Measurements from ENCODE around the gene ULK4.

Gene ULK4

DNA sequence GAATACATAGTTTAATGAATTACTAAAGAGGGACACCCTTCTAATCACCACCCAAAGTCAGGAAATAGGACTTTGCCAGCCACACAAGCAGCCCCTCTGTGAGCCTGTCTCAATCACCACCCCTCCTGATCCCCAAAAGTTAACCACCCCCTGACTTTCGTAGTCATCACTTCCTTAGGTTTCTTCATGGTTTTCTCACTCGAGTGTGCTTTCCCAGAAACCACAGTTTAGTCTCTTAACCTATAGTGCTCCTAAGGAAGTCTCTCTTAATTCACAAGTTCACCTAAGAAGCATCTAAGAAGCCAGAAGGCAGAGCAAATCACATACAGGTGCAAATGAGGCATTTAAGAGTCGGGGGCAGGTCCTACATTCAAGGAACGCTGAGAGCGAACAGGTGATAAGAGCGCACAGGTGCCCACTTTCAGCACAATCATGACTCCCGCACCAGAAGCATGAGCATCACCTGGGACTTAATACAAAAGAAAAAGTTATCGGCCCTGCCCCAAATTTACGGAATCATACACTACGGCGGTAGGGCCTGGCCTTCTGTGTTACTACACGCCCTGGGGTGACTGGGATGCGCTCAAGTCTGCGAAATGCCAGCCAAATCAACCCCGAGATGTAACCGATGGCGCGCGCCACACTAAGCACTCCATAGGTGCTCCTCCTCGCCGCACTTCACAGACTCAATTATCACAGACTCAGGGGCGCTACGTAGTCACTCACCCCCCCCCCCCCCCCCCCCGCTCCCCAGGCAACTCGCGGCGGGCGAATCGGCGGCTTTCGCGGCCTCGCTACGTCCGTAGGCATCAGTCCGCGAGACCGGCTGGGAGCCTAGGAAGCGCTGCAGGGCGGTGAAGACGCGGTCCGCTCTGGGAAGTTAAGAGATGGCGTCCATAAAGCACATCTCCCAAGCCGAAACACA is 815 bp downstream of the ULK4 start:
- in situ Hi-C loops (cut with HindIII; ENCODE audit: low sequenced_read_pairs), result no loop called here

DNA sequence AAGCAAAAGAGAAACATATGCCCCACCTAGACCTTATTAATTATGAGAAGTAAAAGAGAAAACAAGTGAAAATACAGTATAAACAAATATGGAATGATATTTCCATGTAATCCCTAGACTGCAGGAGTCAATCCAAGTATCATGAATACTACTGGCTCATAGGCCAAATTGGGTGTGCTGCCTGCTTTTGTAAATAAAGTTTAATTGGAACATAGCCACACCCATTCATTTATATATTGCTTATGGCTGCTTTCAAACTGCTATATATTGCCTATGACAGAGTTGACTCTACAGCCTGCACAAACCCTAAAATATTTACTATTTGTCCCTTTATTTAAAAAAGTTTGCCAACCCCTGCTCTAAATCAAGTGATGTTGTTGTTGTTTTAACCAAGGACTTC is 5.3 kb downstream of the ULK4 start:
- in situ Hi-C loops (cut with HindIII; ENCODE audit: low sequenced_read_pairs), result no loop called here

DNA sequence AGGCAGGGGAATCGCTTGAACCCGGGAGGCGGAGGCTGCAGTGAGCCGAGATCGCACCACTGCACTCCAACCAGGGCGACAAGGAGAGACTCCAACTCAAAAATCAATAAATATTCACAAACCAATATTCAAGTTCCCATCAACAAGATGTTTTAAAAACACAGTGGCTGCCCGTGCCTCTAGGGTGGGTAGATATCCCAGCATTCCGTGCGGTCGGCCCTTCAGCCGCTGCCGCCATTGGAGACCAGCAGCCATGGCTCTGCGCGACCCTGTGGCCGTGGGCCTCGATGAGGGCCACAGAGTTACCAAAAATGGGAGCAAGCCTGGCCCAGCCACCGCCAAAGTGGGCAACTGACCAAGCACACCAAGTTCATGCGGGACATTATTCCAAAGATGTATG is 6.7 kb downstream of the ULK4 start:
- in situ Hi-C loops (cut with HindIII; ENCODE audit: low sequenced_read_pairs), result no loop called here

DNA sequence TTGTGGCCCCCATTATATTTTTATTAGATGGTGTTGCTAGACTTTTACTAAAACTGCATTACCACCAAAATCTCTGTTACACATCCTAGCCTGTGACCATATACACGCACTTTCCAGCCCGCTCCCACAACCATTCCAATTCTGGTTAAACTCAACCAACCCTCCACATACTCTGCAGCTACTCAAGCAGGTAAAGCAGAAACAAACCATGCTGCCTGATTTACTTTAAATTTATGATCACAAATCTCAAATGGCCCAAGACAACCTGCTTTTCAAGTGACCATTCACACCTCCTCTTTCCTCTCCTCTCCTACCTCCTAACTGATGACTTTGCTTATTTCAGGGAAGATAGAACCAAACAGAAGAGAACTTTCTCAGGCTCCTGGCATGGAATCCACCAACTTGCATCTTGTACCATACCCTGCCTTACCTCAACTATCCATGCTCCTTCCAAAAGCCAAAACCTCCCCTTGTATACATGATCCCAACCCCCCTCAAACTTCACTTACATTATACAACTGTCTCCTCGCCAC is 18.5 kb downstream of the ULK4 start:
- in situ Hi-C loops (cut with HindIII; ENCODE audit: low sequenced_read_pairs), result no loop called here

DNA sequence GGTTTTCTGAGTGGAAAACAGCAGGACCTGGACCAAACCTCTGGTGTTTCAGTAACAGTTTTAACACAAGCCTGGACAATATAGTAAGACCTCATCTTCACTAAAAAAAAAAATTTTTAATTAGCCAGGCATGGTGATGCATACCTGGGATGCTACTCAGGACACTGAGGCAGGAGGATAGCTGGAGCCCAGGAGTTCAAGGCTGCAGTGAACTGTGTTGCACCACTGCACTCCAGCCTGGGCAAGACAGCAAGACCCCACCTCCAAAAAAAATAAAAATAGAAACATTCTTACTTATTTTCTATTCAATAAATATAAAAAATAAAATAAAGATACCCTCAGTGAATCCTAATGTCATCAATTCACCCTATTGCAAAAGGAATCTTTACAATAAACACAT is 21.5 kb downstream of the ULK4 start:
- in situ Hi-C loops (cut with HindIII; ENCODE audit: low sequenced_read_pairs), result no loop called here

DNA sequence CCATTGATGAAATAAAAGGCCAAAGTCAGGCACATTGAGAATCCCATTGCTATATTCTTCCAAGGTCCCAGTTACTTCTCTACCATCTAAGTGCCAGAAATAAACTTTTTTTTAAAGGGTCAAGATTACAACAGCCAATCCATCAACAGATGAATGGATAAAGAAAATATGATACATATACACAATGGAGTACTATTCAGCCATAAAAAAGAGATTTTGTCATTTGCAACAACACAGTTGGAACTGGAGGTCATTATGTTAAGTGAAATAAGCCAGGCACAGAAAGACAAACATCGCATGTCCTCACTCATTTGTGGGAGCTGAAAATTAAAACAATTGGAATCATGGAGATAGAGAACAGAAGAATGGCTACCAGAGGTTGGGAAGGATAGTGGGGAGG is 25.5 kb downstream of the ULK4 start:
- in situ Hi-C loops (cut with HindIII; ENCODE audit: low sequenced_read_pairs), result no loop called here

DNA sequence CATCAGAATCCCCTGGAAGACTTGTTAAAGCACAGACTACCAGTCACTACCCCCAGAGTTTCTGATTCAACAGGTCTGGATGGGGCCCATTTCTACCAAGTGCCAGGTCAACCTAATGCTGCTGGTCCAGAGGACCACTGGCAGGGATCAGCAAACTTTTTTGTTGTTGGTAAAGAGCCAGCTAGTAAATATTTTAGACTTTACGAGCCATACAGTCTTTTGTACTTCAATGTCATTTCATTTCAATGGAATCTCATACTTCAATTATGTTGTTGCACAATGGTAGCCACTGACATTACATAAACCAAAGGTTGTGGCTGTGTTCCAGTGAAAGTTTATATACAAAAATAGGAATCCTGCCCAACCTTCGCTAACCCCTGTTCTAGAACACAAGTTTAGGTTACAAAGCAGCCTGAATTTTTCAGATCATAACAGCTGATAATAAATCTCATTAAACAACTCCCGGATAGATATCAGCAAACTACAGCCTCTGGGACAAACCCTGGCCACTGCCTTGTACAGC is 28.7 kb downstream of the ULK4 start:
- in situ Hi-C loops (cut with HindIII; ENCODE audit: low sequenced_read_pairs), result no loop called here

DNA sequence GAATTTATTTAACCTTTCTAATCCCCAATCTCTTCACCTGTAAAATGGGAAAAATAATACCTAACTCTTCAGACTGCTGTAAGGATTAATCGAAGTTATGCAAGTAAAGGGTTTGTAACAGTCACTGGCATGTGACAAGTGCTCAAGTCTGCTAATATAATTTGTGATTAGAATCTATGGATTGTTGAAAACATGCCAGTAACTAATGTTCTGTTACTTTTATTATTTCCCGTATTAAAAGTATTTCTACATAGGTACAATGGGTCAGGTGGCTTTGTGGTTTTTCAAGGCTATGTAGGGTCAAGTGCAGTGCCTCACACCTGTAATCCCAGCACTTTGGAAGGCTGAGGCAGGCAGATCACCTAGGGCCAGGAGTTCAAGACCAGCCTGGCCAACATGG is 29.4 kb downstream of the ULK4 start:
- in situ Hi-C loops (cut with HindIII; ENCODE audit: low sequenced_read_pairs), result no loop called here

DNA sequence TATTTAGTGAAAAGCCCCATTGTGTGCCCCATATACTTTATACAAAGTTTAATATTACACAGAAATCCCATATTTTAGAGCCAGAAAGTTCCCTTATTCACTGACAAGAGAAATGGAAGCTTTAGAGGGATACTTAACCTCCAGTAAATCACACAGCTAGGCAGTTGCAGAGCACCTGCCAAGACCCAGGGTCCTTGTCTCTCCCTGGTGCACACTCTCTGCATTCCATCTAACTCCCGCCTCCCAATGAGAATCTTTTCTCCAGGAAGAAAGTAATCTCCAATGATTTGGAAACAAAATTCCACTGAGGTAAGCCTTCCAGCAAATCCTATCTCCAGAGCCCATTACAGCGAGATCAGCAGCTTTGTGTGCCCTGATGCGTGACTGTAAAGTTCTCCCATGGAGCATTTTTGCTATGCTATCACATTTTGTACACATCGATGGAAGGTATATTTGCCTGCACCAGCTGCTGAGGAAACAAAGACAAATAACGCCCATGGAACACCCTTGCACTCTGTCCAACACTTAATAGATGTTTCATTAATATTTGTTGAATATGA is 41.4 kb downstream of the ULK4 start:
- in situ Hi-C loops (cut with HindIII; ENCODE audit: low sequenced_read_pairs), result loop anchor here (10.0 kb wide), 1 partner anchor 184 kb away; no protein-coding TSS in a partner anchor

DNA sequence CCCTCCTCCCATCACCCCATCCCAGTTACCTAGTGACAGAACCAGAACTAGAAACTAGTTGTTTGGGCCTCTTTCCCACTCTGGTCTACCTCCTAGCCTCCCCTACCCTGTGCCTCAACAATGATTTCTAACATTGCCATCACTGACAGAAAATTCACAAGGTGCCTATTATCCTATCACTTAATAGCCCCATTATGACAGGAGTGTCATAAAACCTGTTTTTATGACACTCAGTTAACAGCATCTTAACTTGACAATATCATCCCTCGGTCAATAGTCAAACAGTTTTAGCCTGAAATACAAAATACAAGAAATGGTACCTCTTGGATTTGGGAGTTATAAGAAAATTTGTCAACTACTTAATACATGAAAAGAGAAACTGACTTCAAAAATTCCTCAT is 46.5 kb downstream of the ULK4 start:
- in situ Hi-C loops (cut with HindIII; ENCODE audit: low sequenced_read_pairs), result no loop called here

DNA sequence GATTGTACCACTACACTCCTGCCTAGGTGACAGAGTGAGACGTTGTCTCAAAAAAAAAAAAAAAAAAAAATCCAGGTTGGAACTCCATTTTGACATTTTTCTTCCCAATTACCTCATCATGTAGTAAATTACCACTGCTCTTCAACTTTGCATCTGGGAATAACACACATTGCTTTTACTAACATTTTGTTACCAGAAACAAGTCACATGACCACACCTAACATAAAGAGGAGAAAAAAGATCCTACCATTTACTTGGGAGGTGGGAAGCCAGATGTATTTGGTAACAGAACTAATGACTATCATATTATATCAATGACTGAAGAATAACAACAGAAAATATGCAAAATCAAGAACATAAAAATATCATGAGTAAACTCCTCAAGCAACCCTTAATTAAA is 49.6 kb downstream of the ULK4 start:
- in situ Hi-C loops (cut with HindIII; ENCODE audit: low sequenced_read_pairs), result no loop called here

DNA sequence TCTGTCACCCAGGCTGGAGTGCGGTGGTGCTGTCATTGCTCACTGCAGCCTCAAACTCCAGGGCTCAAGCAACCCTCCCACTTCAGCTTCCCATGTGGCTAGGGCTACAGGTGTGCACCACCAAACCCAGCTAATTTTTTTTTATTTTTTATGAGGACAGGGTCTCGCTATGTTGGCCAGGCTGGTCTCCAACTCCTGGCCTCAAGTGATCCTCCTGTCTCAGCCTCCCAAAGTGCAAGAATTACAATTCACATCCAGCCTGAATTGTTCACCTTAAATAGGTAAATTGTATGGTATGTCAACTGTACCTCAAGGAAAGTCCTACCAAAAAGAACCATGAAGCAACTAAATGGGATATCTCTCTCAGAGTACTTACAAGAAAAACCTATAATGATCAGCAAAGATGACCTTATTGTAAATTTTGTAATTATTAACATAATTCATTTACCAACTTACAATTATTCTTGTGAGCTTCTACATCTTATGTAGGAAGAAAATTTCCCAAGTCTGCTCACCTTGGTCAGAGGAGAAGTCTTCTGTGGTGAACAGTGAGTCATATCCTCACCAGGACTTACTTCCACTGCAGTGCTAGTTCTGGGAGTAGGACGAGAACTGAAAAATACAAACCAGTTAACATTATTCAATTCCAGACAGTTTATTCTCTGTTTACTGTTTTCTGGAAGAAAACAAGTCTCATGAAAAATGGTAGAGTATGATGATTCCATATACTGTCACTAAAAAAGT is 54.4 kb downstream of the ULK4 start:
- in situ Hi-C loops (cut with HindIII; ENCODE audit: low sequenced_read_pairs), result no loop called here

DNA sequence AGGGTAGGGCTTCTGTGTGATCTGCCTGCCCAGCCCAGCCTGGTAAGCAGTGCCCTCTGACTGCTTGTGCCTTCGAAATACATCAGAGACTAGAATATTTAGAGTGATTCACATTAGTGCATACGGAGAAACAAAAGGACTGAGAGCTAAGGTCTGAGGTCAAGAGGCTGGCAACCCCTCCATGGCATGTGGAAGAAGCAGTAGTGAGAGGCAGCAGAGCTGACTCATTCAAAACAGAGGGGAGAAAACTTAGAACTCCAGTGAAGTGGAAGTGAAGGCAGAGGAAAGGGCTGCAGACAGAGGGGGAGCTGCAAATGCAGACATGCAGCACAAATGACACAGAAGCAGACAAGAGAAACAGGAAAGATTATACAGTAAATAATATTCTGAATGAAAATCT is 61.6 kb downstream of the ULK4 start:
- in situ Hi-C loops (cut with HindIII; ENCODE audit: low sequenced_read_pairs), result no loop called here

DNA sequence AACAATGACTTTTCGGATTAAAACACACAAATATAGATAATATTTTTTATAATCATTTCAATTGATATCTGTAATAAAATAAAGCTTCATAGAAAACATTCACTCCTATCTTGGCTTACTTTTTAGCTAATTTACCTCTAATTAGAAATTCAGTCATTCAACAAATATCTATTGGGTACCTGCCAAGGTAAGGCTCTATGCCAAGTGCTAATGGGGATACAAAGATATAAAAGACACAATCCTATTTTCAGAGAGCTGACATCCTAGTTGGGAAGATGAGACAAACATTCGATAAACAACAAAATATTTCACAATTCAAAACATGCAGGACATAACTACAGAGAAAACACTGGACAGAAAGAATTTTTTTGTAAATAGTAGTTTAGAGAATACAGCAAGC is 63.3 kb downstream of the ULK4 start:
- in situ Hi-C loops (cut with HindIII; ENCODE audit: low sequenced_read_pairs), result loop anchor here (25.0 kb wide), 2 partner anchors 461 to 1311 kb away; no protein-coding TSS in a partner anchor

DNA sequence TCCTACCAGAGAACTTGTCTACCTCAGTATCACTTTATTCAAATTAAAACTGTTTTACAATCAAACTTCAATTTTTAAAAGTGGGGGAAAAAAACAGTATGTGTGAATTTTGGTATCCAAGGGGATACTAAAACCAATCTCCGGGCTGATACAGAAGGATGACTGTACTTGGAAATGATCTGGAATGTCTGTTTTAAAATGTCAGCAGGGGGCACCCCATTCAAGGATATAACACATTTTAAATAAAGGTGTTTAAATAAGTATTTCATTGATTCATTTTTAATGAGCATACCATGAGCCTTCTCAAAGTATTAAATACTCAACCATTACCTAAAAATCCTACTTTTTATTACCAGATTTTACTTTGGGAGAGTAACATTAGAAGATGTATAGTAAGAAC is 67.9 kb downstream of the ULK4 start:
- in situ Hi-C loops (cut with HindIII; ENCODE audit: low sequenced_read_pairs), result loop anchor here (25.0 kb wide), 2 partner anchors 457 to 1307 kb away; no protein-coding TSS in a partner anchor

DNA sequence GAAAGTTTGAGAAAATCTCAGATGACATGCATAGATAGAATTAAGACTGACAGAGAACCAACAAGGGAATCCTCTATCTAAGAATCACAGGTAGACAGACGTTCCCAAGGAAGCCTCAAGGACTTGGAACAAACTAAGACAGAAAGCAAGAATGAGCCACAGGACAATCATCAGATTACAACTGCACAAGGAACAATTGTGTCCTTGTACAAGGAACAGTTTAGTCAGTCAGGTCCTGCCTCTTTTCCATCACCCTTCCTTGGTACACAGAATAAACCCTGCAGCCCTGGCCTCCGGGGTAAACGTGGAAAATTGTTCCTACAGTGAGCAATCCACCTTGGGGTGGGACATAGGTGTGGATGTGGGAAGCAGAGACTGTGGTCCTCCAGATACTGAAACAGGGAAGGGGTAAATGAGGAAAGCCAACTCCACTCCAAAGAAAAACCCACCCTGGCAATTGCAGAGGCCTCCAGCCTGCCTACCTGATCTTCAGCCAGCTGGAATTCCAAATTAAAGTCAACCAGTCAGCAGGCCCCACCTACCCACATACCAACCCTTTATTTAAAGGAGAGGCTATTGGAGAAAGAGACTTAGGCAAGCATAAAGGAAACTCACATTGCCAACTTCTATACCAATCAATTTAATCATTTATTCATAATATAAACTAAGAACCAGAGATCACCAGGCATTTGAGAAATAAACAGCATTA is 73.4 kb downstream of the ULK4 start:
- in situ Hi-C loops (cut with HindIII; ENCODE audit: low sequenced_read_pairs), result loop anchor here (25.0 kb wide), 2 partner anchors 451 to 1301 kb away; no protein-coding TSS in a partner anchor

DNA sequence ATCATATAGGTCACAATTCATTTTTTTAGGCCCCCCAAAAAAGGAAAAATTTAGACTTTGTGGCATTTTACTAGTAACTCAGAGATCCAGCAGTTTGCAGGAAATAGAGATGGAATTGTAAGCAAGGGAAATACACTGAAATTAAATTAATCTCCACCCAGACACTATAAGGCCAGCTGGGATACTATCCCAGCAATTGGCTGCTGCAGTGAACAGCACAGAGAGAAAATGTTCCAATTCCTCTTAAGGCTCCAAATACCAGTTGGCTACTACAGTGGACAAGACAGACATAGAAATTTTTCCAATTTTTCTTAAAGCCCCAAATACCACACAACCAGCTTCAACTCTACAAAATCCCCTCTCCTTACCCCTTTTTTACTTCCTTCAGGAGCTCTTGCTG is 78.9 kb downstream of the ULK4 start:
- in situ Hi-C loops (cut with HindIII; ENCODE audit: low sequenced_read_pairs), result loop anchor here (25.0 kb wide), 2 partner anchors 446 to 1296 kb away; no protein-coding TSS in a partner anchor

DNA sequence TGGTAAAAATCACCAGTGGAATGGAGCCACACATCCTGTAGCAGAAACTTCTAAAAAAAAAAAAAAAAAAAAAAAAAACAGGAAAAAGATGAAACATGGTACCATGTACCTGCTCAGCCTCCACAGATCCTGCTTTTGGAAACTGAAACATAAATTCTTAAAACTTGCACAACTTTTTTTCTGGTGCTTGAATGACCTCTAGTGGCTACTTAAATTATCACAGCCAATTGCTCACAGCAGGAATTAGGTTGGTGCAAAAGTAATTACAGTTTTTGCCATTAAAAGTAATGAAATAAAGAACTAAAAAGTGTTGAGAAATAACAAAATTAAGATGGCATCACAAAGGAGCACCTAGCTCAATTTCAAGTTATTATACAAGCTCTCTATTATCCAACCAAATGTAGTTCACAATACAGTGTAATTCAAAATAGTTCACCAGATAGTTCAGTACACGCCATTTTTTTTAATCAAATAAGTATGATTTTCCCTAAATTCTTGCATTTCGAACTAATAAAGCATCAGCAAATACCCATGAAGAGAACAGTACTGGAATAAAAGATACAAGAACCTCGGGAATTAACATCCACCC is 80.6 kb downstream of the ULK4 start:
- in situ Hi-C loops (cut with HindIII; ENCODE audit: low sequenced_read_pairs), result loop anchor here (25.0 kb wide), 2 partner anchors 444 to 1294 kb away; no protein-coding TSS in a partner anchor

DNA sequence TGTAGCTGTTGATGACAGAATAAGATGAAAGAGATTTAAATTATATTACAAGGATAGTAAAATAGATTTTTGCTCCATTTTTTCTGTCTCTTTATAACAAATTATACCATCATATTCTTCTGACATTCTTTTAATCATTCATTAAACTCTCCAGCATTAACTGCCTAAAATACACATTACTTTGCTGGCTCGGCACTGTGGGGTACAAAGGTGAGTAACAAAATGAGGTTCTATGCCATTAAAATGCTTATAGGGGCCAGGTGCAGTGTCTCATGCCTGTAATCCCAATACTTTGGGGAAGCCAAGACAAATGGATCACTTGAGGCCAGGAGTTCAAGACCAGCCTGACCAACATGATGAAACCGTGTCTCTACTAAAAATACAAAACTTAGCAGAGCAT is 81.5 kb downstream of the ULK4 start:
- in situ Hi-C loops (cut with HindIII; ENCODE audit: low sequenced_read_pairs), result loop anchor here (25.0 kb wide), 2 partner anchors 443 to 1293 kb away; no protein-coding TSS in a partner anchor

DNA sequence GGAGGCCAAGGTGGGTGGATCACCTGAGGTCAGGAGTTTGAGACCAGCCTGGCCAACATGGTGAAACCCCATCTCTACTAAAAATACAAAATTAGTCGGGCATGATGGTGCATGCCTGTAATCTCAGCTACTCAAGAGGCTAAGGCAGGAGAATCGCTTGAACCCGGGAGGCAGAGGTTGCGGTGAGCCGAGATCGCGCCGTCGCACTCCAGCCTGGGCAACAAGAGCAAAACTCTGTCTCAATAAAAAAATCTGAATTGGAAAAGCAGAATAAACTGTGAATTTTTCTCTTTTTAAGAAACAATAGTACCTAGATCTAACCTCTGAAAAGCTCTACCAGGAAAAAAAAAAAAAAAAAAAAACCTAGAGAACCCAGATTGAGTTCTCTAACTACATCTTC is 84.2 kb downstream of the ULK4 start:
- in situ Hi-C loops (cut with HindIII; ENCODE audit: low sequenced_read_pairs), result loop anchor here (25.0 kb wide), 2 partner anchors 440 to 1290 kb away; no protein-coding TSS in a partner anchor

Measured in endothelial cell of hepatic sinusoid (primary cell).